ENCODE data around the gene PDE4D.

- TF ChIP-seq CTCF (IDR thresholded peaks at IDR 0.05) (no peak), EZH2 (IDR thresholded peaks at IDR 0.05) (no peak)
Measured at GRCh38 chr5:59542306-59542705, 351.2 kb downstream of the PDE4D start.

Data from neural progenitor cell (in vitro differentiated cells).